Left kidney (tissue), 2 donors: Measurements from ENCODE around the gene RAP2A. TPM values are rescaled to one million over a fixed set of nuclear protein-coding genes. Genes with fewer than 3 reads are reported as not detected.
A peak's percentile ranks its signal among the peaks of the same experiment; 100 is the strongest.

Experiments
- DNase-seq: peaks from one replicate; pipeline ENCODE4 v3.0.0-alpha.2; 2013
- polyA plus RNA-seq: library from polyadenylated mRNA; unstranded; fragments of 120-200 nt; gene quantifications from one replicate; pipeline ENCODE4 v1.2.1, GENCODE V29; 2013; ENCODE audit not compliant: insufficient read length

The RAP2A gene
- polyA plus RNA-seq, 1 donor: 43.9 TPM

- no peak for DNase-seq
Observed at GRCh38 chr13:97417698-97418097, 16.3 kb upstream of the RAP2A start.

- no peak for DNase-seq
Observed at GRCh38 chr13:97422118-97423054, 11.6 kb upstream of the RAP2A start.

- no peak for DNase-seq
Observed at GRCh38 chr13:97423300-97424045, 10.5 kb upstream of the RAP2A start.

GRCh38 chr13:97425590-97425989, 8.4 kb upstream of the RAP2A start:
- DNase-seq: no peak

GRCh38 chr13:97426695-97427094, 7.3 kb upstream of the RAP2A start:
- no peak for DNase-seq

- DNase-seq: no peak
Observed at GRCh38 chr13:97429681-97430081, 4.3 kb upstream of the RAP2A start.

- no peak for DNase-seq
Observed at GRCh38 chr13:97430296-97430695, 3.7 kb upstream of the RAP2A start.

- DNase-seq: no peak
Observed at GRCh38 chr13:97431171-97431764, 2.7 kb upstream of the RAP2A start.

- no peak for DNase-seq
Observed at GRCh38 chr13:97432232-97432916, 1.6 kb upstream of the RAP2A start.

- DNase-seq: peak; percentile 99
Observed at GRCh38 chr13:97432917-97433726, 847 bp upstream of the RAP2A start.

- peak; percentile 33 for DNase-seq
Observed at GRCh38 chr13:97434397-97435201, 630 bp downstream of the RAP2A start.

GRCh38 chr13:97435323-97435722, 1.4 kb downstream of the RAP2A start:
- DNase-seq: no peak

- DNase-seq: no peak
Observed at GRCh38 chr13:97435794-97436193, 1.8 kb downstream of the RAP2A start.

- no peak for DNase-seq
Observed at GRCh38 chr13:97436845-97437244, 2.9 kb downstream of the RAP2A start.

GRCh38 chr13:97437729-97438128, 3.8 kb downstream of the RAP2A start:
- DNase-seq: no peak

- no peak for DNase-seq
Observed at GRCh38 chr13:97438856-97439595, 5.1 kb downstream of the RAP2A start.

GRCh38 chr13:97440598-97441170, 6.7 kb downstream of the RAP2A start:
- no peak for DNase-seq

- no peak for DNase-seq
Observed at GRCh38 chr13:97441368-97441767, 7.4 kb downstream of the RAP2A start.

GRCh38 chr13:97445522-97446187, 11.7 kb downstream of the RAP2A start:
- no peak for DNase-seq
